Spleen (tissue), 7 donors: ENCODE data around the gene AWAT2.

Experiments used
- POLR2A ChIP-seq, 3 donors: fragments of 450-650 bp; IDR thresholded peaks; one replicate each; pipeline ENCODE4 v1.5.1; 2017; ENCODE audit warnings: antibody characterized with exemption in 3 of 3, mild to moderate bottlenecking in 1 of 3
- POLR2AphosphoS5 ChIP-seq, 3 donors: sonication (generic); formaldehyde crosslinking; IDR thresholded peaks; one replicate each; pipeline ENCODE4 v1.5.1; 2017; ENCODE audit warnings: antibody characterized with exemption in 3 of 3
- TF ChIP-seq, protein P1 (sequence below), 11 experiments: fragments of 200-600 bp in 7 of 11; fragments of 450-650 bp in 4 of 11; sonication (generic) in 4 of 11; IDR thresholded peaks in 8 of 11; conservative IDR thresholded peaks in 3 of 11; 1 replicate in 7 of 11; 2 replicates in 4 of 11; pipeline versions ENCODE4 v1.4.0 to v1.8.0; 2016 to 2021; ENCODE audit warnings: antibody characterized with exemption in 11 of 11, inconsistent platforms in 4 of 11, mild to moderate bottlenecking in 1 of 11
- donor health status: DM: no; HTN: no; CAD: no; lungs with moderate emphysema.
- donor health status: DM: no; HTN: no; CAD: no.
- donor health status: DM: no; HTN: no; CAD: no.

DNA sequence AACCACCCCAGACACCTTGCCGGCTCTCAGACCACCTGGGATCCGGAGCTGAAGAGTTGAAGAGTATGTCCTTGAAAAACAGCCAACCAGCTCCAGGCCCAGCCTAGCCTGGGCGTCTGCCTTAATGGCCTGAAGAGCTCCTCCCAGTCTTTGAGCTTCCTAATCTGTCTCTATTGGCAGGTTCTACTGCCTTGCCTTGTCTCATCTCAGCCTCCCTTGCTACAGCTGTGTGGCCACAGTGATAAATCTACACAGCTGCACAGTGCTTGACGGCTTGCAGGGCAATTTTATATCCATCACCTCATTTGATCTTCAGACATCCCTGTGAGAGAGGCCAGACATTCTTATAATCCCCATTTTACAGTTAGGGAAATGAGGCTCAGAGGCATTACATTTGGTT lies 19.9 kb downstream of the AWAT2 start:
- TF ChIP-seq POLR2A (IDR thresholded peaks at IDR 0.05) (no peak), POLR2AphosphoS5 (IDR thresholded peaks at IDR 0.05) (no peak)
- TF ChIP-seq, protein P1, sequence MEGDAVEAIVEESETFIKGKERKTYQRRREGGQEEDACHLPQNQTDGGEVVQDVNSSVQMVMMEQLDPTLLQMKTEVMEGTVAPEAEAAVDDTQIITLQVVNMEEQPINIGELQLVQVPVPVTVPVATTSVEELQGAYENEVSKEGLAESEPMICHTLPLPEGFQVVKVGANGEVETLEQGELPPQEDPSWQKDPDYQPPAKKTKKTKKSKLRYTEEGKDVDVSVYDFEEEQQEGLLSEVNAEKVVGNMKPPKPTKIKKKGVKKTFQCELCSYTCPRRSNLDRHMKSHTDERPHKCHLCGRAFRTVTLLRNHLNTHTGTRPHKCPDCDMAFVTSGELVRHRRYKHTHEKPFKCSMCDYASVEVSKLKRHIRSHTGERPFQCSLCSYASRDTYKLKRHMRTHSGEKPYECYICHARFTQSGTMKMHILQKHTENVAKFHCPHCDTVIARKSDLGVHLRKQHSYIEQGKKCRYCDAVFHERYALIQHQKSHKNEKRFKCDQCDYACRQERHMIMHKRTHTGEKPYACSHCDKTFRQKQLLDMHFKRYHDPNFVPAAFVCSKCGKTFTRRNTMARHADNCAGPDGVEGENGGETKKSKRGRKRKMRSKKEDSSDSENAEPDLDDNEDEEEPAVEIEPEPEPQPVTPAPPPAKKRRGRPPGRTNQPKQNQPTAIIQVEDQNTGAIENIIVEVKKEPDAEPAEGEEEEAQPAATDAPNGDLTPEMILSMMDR (IDR thresholded peaks at IDR 0.05 in 8 of 11, conservative IDR thresholded peaks at IDR 0.05 in 3 of 11), result no peak
